Motor neuron (in vitro differentiated cells): ENCODE results near the gene DNAJC8. TPM values are rescaled to one million over a fixed set of nuclear protein-coding genes. Genes with fewer than 3 reads are reported as not detected.

ENCODE experiments used
- ATAC-seq, 8 experiments: fragments of 200-7000 bp; cut with Tn5 transposase; replicated peaks in 6 of 8; 2 replicates each; pipeline ENCODE4 v1.8.0; 2021; ENCODE audit warnings: mild to moderate bottlenecking in 8 of 8, moderate library complexity in 8 of 8
- H3K27ac ChIP-seq, 2 donors: fragments of 250-450 bp; sonication (Bioruptor Pico); 2 replicates each; pipeline ENCODE4 v1.9.0; 2021; ENCODE audit warnings: antibody characterized with exemption in 2 of 2, mild to moderate bottlenecking in 2 of 2, moderate library complexity in 1 of 2
- H3K4me1 ChIP-seq, 2 donors: fragments of 250-450 bp; sonication (Bioruptor Pico); replicated peaks in 1 of 2; 2 replicates each; pipeline ENCODE4 v1.6.1; 2021; ENCODE audit warnings: antibody characterized with exemption in 2 of 2, mild to moderate bottlenecking in 2 of 2, moderate library complexity in 1 of 2
- H3K4me3 ChIP-seq, 5 donors: fragments of 250-450 bp; sonication (Bioruptor Pico); 2 replicates each; pipeline ENCODE4 v1.9.0; 2021; ENCODE audit warnings: antibody characterized with exemption in 5 of 5, mild to moderate bottlenecking in 5 of 5, moderate library complexity in 4 of 5
- WGBS, 10 experiments: fragments of 450-650 bp; shearing (Covaris generic); methylation state at CpG; one replicate each; pipeline ENCODE4 v1.0.0; 2022; 5-methylcytosine and 5-hydroxymethylcytosine counted together
- in situ Hi-C, 9 experiments: fragments of 400-800 bp; cut with MboI; loops; one replicate each; pipeline ENCODE4 v1.15.0; 2021; ENCODE audit warnings: low sequenced_read_pairs in 9 of 9, low pct_unique_long_range_greater_than_20kb in 2 of 9; ENCODE audit not compliant: unreplicated experiment in 9 of 9
- total RNA-seq, 8 experiments: library from RNA; unstranded; fragments of 300-600 nt; gene quantifications; 2 replicates each; pipeline versions ENCODE4 v1.2.3 to v1.2.4, GENCODE V29; 2022

Gene DNAJC8
- total RNA-seq, 8 experiments from 2014 or later: 98.2 to 153 (median 105) TPM

DNA sequence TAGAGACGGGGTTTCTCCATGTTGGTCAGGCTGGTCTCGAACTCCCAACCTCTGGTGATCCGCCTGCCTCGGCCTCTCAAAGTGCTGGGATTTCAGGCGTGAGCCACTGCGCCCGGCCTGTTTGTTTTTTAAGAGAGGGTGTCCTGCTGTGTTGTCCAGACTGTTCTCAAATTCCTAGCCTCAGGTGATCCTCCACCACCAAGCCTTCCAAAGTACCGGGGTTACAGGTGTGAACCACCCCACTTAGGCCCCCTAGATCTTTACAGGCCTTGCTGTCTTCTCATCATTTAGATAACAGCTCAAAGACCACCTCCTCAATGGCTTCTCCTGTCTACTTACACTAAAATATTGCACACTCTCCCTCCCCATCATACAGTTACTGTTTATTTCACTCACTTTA is 32.7 kb upstream of the DNAJC8 start:
- ATAC-seq: no peak
- WGBS, 10 experiments: 43 to 92% (median 81%) methylated on average over 1 to 6 of the region's 8 CpGs; no CpG with 5 or more reads in 3 of the 10 experiments
- Histone ChIP-seq H3K4me1 (peaks cover 52 to 59% of the 10 kb centered on the region in 2 donors), H3K4me3 (no peak overlapping the region), H3K27ac (no peak overlapping the region)
- in situ Hi-C loops: loop anchor here in 1 of 9 experiments (10.0 kb wide), 1 partner anchor 59 kb away; the partner anchor contains the start of gene MED18

DNA sequence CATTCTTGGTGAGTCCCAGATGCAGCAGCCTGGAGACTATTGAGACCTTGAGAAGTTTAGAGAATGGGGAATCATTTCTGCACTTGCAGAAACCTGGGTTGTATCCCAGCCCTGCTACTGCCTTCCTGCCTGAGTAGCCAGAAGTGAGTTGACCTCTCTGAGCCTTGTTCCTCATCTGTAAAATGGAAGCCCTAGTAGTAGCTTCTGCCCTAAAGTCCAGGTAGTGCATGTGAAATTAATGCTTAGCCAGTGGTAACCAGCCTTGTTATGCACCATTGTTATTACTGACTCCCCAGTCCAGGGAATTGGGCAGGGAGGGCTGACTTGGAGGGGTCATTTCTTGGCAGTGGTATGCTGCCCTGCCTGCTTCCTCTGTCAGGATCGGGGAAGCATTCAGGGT is 32.1 kb upstream of the DNAJC8 start:
- H3K4me1 ChIP-seq: peaks cover 52 to 59% of the 10 kb centered on the region in 2 donors
- 71 to 80% methylated on average over 1 of the region's 1 CpG; no CpG with 5 or more reads in 8 of the 10 experiments for WGBS, 10 experiments
- no peak overlapping the region for H3K27ac ChIP-seq
- no peak for ATAC-seq
- in situ Hi-C loops: loop anchor here in 1 of 9 experiments (10.0 kb wide), 1 partner anchor 60 kb away; the partner anchor contains the start of gene MED18
- peak overlapping the region in 1 of 5 donors; percentile 3 for H3K4me3 ChIP-seq

DNA sequence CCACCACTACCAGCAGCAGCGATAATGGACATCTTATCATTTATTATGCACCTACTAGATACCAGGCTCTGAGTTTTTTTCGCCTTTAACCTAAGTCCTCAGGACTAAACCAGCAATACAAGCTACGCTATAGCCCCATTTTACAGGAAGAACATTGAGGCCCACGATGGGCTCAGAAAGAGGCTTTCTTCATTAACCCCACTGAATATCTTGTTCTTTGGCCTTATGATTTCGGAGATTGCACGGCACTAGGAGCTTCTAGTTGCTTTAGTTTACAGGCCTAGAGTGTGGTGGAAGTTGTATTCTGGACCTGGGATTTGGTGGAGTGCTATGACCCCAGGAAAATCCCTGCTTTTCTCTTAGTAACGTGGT is 28.0 kb upstream of the DNAJC8 start:
- Histone ChIP-seq H3K27ac (no peak overlapping the region), H3K4me1 (peaks cover 51 to 53% of the 10 kb centered on the region in 2 donors), H3K4me3 (peak overlapping the region; percentile 79 to 97 (median 83))
- in situ Hi-C loops: loop anchor here in 1 of 9 experiments (10.0 kb wide), 1 partner anchor 64 kb away; the partner anchor contains the start of gene MED18
- no peak for ATAC-seq
- WGBS, 10 experiments: 6 to 46% (median 22%) methylated on average over 2 to 5 of the region's 7 CpGs; no CpG with 5 or more reads in 2 of the 10 experiments

DNA sequence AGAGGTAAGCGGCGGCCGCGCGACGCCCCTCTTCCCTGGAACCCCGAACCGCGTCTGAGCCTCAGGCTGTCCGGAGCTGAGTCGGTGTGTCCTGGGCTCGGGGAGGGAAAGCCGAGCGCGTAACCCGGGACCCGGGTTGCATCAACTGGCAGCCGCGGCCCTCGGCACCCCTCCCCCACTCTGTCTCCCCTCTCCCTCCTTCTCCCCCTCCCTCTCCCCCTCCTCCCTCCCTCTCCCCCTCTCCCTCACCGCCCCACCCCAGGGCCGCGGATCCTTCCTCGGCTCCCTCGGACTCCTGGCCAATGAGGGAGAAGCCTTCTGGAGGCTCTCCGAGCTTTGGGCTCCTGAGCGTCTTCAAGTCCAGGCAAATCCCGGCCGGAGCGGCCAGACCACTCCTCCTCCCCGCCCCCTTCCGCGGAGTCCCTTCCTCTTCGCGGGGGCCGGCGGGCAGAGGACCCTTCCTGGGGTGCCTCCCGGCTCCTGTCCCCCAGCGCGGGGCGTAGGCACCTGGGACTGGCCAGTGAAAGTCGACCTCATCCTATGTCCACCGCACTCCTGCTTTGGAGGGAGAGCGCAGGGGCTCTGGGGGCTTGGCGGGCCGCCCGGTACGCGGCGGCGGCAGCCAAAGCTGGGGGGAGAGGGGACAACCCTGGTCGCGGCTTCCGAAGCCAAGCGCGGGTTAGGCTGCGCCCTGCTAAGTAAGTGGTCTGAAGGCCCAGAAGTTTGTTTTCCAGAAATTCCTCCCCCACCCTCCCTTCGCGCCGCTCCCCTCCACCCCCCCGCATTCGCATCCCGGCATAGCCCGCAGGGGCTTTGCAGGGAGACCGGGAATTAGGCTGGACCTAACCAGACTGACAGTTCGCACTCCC is 27.3 kb upstream of the DNAJC8 start:
- in situ Hi-C loops: loop anchor here in 1 of 9 experiments (10.0 kb wide), 1 partner anchor 65 kb away; the partner anchor contains the start of gene MED18
- peak overlapping the region; percentile 90 to 92 for H3K27ac ChIP-seq
- ATAC-seq: peak; percentile 47 to 75 (median 54)

DNA sequence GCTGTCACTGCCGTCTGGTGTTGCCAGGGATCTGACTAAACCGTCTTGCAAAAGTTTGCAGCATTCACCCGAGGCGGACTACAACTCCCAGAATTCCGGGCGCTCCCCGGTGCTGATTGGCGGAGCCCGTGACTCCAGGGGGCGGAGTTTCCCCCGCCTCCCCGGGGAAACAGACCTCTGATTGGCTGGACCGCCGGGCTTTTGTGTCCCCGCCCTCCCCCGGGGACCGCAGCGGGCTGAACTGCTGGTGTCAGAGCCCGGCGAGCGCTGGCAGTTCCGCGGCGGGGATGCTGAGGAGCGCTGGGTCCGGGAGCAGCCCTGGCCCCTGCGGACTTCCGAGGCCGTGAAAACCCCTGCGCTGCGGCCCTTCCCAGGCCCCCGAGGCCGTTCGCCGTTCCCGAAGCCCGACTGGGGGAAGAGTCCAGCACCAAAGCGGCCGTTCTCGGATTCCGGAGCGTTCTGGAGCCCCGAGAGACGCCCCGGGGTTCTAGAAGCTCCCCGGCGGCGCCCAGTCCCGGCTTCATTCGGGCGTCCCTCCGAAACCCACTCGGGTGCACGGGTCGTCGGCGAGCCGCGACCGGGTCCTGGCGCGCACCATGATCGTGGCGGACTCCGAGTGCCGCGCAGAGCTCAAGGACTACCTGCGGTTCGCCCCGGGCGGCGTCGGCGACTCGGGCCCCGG is 26.6 kb upstream of the DNAJC8 start, which contains the start of gene SESN2:
Gene SESN2 (plus strand): TSS at position 267 of the 682 bp plus-strand sequence. CDS start 330 bp downstream, at position 597.
- peak; percentile 83 to 91 (median 88) for ATAC-seq
- peaks cover 39 to 43% of the 10 kb centered on the region in 2 donors for H3K4me1 ChIP-seq
- peak within 1 kb of the TSS; percentile 90 to 92 for H3K27ac ChIP-seq
- peak within 1 kb of the TSS; percentile 79 to 97 (median 83) for H3K4me3 ChIP-seq
- WGBS, 10 experiments: 0 to 20% (median 1%) methylated on average over 1 to 39 of the region's 76 CpGs; no CpG with 5 or more reads in 5 of the 10 experiments
- in situ Hi-C loops: no loop called here

More for the DNA sequence above, 27.3 kb upstream of the DNAJC8 start:
- Histone ChIP-seq H3K4me1 (peaks cover 45 to 47% of the 10 kb centered on the region in 2 donors), H3K4me3 (peak overlapping the region; percentile 79 to 97 (median 83))
- 0 to 4% (median 0%) methylated on average over 2 to 9 of the region's 66 CpGs; no CpG with 5 or more reads in 7 of the 10 experiments for WGBS, 10 experiments

DNA sequence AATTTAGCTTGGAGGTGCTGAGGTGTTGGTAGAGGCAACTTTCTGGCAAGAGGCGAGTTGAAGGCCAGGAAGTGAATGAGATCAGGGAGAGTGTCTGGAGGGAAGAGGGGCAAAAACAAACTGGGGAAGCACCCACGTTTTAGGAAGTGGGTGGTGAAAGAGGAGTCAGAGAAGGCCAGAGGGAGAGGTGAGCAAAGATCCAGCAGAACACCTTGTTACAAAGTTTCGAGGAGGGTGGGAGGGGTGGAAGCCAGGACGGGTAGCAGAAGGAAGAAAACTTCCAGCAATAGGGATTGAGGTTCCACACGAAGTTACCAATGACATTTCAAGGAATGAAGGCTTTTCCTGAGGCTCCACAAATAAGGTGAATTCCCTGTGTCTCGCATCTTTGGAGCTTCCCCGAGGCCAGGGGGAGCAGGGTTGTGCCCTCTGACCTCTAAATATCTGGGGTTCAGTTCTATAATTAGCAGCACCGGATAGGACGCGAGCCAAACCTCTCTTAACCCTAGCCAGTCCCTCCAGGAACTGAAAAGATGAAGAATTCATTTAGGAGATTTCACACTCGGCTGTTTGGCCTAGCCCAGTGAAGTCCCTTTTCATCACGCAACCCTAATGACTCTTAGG is 25.9 kb upstream of the DNAJC8 start:
- 6 to 100% (median 30%) methylated on average over 1 to 12 of the region's 12 CpGs; no CpG with 5 or more reads in 1 of the 10 experiments for WGBS, 10 experiments
- Histone ChIP-seq H3K27ac (peak overlapping the region; percentile 68 to 88), H3K4me1 (peaks cover 33 to 36% of the 10 kb centered on the region in 2 donors), H3K4me3 (peak overlapping the region in 3 of 5 donors; percentile 0 to 97 (median 79))
- in situ Hi-C loops: no loop called here
- no peak for ATAC-seq

DNA sequence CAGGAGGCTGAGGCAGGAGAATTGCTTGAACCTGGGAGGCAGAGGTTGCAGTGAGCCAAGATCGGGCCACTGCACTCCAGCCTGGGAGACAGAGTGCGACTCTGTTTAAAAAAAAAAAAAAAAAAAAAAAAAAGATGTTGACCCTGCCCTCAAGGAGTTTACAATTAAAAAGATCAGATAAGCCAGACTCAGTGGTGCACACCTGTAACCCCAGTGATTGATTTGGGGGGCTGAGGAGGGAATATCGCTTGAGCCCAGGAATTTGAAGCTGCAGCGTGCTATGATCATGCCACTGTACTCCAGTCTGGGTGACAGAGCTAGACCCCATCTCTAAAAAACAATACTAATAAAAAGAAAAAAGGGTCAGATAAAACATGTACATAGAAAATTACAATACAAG is 24.9 kb upstream of the DNAJC8 start:
- peaks cover 23 to 28% of the 10 kb centered on the region in 2 donors for H3K4me1 ChIP-seq
- in situ Hi-C loops: no loop called here

DNA sequence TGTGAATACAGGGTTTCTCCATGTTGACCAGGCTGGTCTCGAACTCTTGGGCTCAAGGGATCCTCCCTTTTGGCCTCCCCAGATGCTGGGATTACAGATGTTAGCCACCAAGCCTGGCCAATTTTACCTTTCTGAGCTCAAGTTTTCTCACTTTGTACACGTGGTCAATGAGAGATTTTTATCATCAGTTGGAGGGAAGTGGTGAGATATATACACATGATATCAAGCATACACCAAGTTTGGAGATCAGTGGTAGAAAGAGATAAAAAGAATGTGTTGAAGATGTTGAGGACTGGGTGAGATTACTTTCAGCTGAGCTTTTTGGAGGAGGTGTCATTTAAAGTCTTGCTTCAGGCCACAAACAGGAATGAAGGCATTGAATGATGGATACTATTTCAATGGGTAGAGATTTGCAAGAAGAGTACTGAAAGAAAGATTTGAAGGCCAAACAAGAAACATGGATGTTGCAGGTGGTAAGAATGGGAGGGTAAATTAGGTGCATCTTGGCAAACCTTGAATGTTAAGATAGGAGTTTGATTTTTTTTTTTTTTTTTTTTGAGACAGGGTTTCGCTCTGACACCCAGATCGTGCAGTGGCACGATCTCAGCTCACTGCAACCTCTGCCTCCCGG is 23.5 kb upstream of the DNAJC8 start:
- in situ Hi-C loops: no loop called here
- 14 to 100% (median 75%) methylated on average over 1 to 6 of the region's 6 CpGs; no CpG with 5 or more reads in 3 of the 10 experiments for WGBS, 10 experiments
- Histone ChIP-seq H3K4me1 (peaks cover 11 to 17% of the 10 kb centered on the region in 2 donors), H3K4me3 (no peak overlapping the region), H3K27ac (no peak overlapping the region)
- ATAC-seq: no peak

More for the DNA sequence above, 24.9 kb upstream of the DNAJC8 start:
- no peak overlapping the region for H3K27ac ChIP-seq
- WGBS, 10 experiments: 80 to 100% (median 96%) methylated on average over 1 to 4 of the region's 4 CpGs; no CpG with 5 or more reads in 3 of the 10 experiments
- H3K4me3 ChIP-seq: no peak overlapping the region
- ATAC-seq: no peak

DNA sequence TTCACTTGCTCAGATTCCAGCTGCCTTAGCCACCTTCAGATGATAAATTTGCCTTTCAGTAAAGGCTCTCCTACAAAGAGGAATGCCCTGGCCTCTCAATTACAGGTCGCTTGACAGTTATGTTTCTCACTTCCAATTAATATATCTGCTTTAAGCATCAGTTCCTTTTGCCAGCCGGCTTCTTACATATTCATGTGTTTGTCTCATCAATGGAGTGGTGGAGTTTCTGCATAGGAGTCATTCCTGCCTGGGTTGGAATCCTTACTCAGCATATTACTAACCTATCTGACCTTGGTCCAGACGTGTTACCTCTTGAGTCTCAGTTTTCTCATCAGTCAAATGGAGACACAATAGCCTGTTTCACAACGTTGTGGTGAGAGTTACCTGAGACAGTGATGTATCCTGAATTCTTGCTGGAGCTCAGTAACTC is 17.1 kb upstream of the DNAJC8 start:
- H3K4me1 ChIP-seq: peaks cover 7 to 13% of the 10 kb centered on the region in 2 donors
- in situ Hi-C loops: no loop called here
- peak in 1 of 8 experiments; percentile 11 for ATAC-seq
- peak overlapping the region; percentile 55 to 75 for H3K27ac ChIP-seq
- no peak overlapping the region for H3K4me3 ChIP-seq
- WGBS, 10 experiments: 3 to 68% (median 31%) methylated on average over 1 to 4 of the region's 4 CpGs; no CpG with 5 or more reads in 3 of the 10 experiments

DNA sequence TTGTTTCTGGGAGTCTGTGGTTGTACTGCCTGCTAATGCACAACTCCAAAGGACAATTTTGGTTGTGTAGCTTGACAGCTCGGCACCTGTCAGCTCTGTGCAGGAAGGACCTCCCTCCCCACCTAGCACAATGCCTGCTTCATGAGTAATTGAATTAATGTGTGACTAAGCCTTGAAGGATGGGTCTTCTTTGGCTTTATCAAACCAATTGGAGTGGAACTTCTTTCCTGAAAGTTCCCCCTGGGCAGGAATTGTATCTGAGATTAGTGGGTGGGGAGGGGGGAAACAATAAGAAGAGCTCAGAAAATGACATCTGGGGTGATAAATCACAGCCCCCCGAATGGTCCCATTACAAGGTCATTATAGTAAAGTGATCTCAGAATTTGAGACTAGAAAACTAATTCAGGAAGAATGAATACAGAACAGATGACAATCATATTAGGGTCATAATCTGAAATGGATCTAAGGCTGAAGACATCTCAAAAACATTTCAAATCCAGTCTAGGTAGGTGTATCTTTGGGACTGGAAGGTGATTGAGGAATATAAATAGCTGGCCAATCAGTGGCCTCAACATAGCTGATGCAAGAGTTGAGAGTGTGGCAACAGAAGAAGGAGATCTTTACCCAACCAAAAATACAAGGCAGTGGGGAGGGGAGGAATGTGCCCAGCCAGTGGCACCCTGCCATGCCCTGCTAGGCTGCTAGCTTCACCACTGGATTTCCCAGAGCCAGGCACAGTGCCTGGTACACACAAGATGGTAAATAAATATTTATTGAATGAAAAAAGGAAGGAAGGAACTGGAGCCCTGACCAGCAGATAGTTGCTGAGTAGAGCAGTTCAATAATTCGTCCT is 16.4 kb upstream of the DNAJC8 start:
- peak in 5 of 8 experiments; percentile 1 to 30 (median 20) for ATAC-seq
- H3K27ac ChIP-seq: peak overlapping the region; percentile 55 to 75
- H3K4me1 ChIP-seq: peaks cover 7 to 13% of the 10 kb centered on the region in 2 donors
- 0 to 40% (median 23%) methylated on average over 1 to 3 of the region's 3 CpGs; no CpG with 5 or more reads in 2 of the 10 experiments for WGBS, 10 experiments
- H3K4me3 ChIP-seq: peak overlapping the region in 3 of 5 donors; percentile 11 to 21 (median 12)
- in situ Hi-C loops: no loop called here
